Fibroblast of lung (primary cell): ENCODE measurements around the gene SLIT3. TPM values are rescaled to one million over a fixed set of nuclear protein-coding genes. Genes with fewer than 3 reads are reported as not detected.

Source experiments
- DNase-seq, 2 donors: peaks; one replicate each; pipeline versions ENCODE4 v3.0.0 to v3.0.0-alpha.2; 2010; ENCODE audit warnings: low read depth in 2 of 2
- H2AFZ ChIP-seq: 2 replicates; pipeline ENCODE4 v1.5.1; 2012; ENCODE audit warnings: low read length, control low read depth, inconsistent platforms
- H3K27ac ChIP-seq: 2 replicates; pipeline ENCODE4 v1.5.1; 2011; ENCODE audit warnings: low read length, control low read depth; ENCODE audit not compliant: insufficient read depth
- H3K27me3 ChIP-seq: 2 replicates; pipeline ENCODE4 v1.5.1; 2011; ENCODE audit warnings: mild to moderate bottlenecking, low read length; ENCODE audit not compliant: control insufficient read depth, insufficient read depth
- H3K36me3 ChIP-seq: 2 replicates; pipeline ENCODE4 v1.5.1; 2011; ENCODE audit warnings: low read length; ENCODE audit not compliant: control insufficient read depth, insufficient read depth
- H3K4me1 ChIP-seq: 2 replicates; pipeline ENCODE4 v1.5.1; 2011; ENCODE audit warnings: low read length; ENCODE audit not compliant: control insufficient read depth, insufficient read depth; ENCODE audit errors: extremely low read depth
- H3K4me2 ChIP-seq: 2 replicates; pipeline ENCODE4 v1.5.1; 2011; ENCODE audit warnings: low read length, control low read depth; ENCODE audit not compliant: insufficient read depth; ENCODE audit errors: extremely low read depth
- H3K4me3 ChIP-seq, 4 experiments: fragments of 200-600 bp in 1 of 4; sonication (generic) in 1 of 4; replicated peaks in 1 of 4; 2 replicates each; pipeline ENCODE4 v1.5.1; 2011 to 2016; ENCODE audit warnings: low read length in 4 of 4, low read depth in 3 of 4, mild to moderate bottlenecking in 3 of 4, control low read depth in 2 of 4, inconsistent platforms in 1 of 4, mixed read lengths in 1 of 4; ENCODE audit not compliant: insufficient read depth in 1 of 4; ENCODE audit errors: control extremely low read depth in 1 of 4
- H3K79me2 ChIP-seq: 2 replicates; pipeline ENCODE4 v1.5.1; 2012; ENCODE audit warnings: mild to moderate bottlenecking, low read length, inconsistent platforms; ENCODE audit not compliant: control insufficient read depth, insufficient read depth
- H3K9ac ChIP-seq: 2 replicates; pipeline ENCODE4 v1.5.1; 2011; ENCODE audit warnings: mild to moderate bottlenecking, low read length, control low read depth; ENCODE audit not compliant: insufficient read depth
- H3K9me3 ChIP-seq: 2 replicates; pipeline ENCODE4 v1.5.1; 2012; ENCODE audit warnings: low read depth, low read length; ENCODE audit not compliant: control insufficient read depth, insufficient read depth
- H4K20me1 ChIP-seq: 2 replicates; pipeline ENCODE4 v1.5.1; 2011; ENCODE audit warnings: low read length; ENCODE audit not compliant: control insufficient read depth, insufficient read depth; ENCODE audit errors: extremely low read depth
- EZH2 ChIP-seq: IDR thresholded peaks from 2 replicates; pipeline ENCODE4 v1.5.1; 2012; ENCODE audit warnings: low read length, control low read depth, mild to moderate bottlenecking; ENCODE audit errors: missing control alignments
- polyA plus RNA-seq, 2 donors: library from polyadenylated mRNA; depleted of rRNA in 1 of 2; stranded (reverse) in 1 of 2; unstranded in 1 of 2; fragments of >200 nt; gene quantifications; 2 replicates each; pipeline ENCODE4 v1.2.1, GENCODE V29; 2011 to 2012; ENCODE audit warnings: missing spikeins in 1 of 2
- total RNA-seq: library from RNA; depleted of rRNA; stranded (reverse); fragments of >200 nt; gene quantifications from 2 replicates; pipeline ENCODE4 v1.2.1, GENCODE V29; 2014
- TF ChIP-seq, protein P1 (sequence below), 2 donors: IDR thresholded peaks in 1 of 2; conservative IDR thresholded peaks in 1 of 2; 1 replicate in 1 of 2; 2 replicates in 1 of 2; pipeline ENCODE4 v1.5.1; 2011 to 2012; ENCODE audit warnings: low read length in 2 of 2, control low read depth in 1 of 2, inconsistent platforms in 1 of 2, low read depth in 1 of 2, mild to moderate bottlenecking in 1 of 2

The SLIT3 gene
- total and polyA plus RNA-seq, 2 donors (not counting 1 experiment from before 2014, with no cell fraction given), result 1.6 to 4.6 TPM

DNA sequence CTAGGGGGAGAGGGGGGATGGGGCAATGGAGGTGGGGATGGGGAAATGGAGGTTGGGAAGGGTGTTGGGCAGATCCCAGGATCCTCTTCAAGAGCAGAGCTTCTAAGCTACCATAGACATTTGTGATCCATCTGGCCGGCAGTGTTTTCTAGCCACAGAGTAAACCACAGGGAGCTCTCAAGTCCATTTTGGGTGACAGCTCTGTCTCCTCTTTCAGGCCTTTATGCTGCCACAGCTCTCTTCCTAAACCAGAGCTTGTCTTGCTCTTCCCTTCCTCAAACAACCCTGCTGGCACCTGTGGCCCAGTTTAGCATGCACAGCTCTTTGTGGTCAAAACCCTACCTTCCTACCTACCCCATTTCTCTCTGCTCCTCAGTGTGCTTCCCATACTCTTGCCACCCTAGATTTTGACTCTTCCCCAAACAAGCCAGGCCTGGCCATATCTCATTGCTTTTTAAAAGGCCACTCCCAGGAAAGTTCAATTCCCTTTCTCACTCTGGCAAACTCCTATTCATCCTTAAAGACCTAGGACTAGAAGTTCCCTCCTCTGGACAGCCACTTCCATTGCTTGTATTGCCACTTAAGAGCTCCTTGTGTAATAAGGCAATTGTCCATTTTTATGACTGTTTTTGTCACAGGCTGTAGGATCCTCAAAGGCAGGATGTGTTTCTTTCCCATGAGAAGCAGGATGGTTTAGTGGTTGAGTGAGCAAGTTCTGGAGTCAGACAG, 637.5 kb downstream of the SLIT3 start:
- Histone ChIP-seq H2AFZ (no peak overlapping the region), H3K79me2 (no peaks in the 10 kb centered on the region), H3K9ac (no peak overlapping the region), H3K27me3 (no peaks in the 10 kb centered on the region), H3K27ac (no peak overlapping the region), H3K9me3 (no peaks in the 10 kb centered on the region), H3K4me2 (no peak overlapping the region), H3K4me3 (no peak overlapping the region), H3K4me1 (no peaks in the 10 kb centered on the region), H4K20me1 (no peaks in the 10 kb centered on the region), H3K36me3 (no peaks in the 10 kb centered on the region)
- DNase-seq, result no peak
- TF ChIP-seq, protein P1, sequence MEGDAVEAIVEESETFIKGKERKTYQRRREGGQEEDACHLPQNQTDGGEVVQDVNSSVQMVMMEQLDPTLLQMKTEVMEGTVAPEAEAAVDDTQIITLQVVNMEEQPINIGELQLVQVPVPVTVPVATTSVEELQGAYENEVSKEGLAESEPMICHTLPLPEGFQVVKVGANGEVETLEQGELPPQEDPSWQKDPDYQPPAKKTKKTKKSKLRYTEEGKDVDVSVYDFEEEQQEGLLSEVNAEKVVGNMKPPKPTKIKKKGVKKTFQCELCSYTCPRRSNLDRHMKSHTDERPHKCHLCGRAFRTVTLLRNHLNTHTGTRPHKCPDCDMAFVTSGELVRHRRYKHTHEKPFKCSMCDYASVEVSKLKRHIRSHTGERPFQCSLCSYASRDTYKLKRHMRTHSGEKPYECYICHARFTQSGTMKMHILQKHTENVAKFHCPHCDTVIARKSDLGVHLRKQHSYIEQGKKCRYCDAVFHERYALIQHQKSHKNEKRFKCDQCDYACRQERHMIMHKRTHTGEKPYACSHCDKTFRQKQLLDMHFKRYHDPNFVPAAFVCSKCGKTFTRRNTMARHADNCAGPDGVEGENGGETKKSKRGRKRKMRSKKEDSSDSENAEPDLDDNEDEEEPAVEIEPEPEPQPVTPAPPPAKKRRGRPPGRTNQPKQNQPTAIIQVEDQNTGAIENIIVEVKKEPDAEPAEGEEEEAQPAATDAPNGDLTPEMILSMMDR (conservative IDR thresholded peaks at IDR 0.05 in 1 of 2, IDR thresholded peaks at IDR 0.05 in 1 of 2; ENCODE audit: low read depth in 1 of 2, low read length in 2 of 2), result no peak
- TF ChIP-seq EZH2, result no peak

DNA sequence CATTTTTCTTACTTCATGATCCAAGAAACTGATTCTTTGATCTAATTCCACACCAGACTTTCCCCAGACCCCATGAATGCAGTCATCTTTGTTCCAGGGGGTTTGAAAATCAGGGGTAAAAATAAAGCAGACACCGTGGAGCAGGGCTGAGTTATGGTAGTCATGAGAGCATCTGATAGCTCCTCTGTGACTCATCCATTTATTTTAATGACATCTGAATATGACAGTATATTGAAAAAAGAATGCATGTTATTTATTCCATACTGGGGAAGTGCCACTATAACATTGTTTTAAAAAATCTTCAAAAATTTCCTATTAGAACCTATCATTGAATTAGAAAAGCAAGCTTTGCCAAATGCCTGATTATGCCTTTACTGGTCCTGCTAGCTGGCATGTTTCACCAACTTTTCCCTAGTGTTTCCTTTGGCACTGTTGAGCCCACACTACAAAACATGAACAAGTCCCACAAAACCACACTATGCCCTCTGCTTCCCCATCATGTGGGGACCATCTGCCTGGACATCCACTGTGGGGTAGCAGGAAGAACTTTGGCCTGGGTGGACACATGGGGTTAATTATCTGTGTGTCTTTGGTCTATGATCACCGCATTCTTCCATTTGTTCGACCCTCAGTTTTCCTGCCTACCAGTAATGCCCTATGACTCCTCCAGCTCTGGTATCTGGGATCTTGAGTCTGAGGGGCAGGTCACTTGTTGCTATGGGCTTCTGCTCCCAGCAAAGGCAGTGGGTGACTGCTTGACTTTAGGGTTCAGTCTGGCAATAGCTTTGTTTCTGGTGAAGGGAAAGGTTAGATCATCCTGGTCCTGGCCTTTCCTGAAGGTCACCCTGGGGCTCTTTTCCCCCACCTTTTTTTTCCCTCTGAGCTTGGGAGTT, 639.1 kb downstream of the SLIT3 start:
- TF ChIP-seq EZH2, result no peak
- TF ChIP-seq, protein P1 (conservative IDR thresholded peaks at IDR 0.05 in 1 of 2, IDR thresholded peaks at IDR 0.05 in 1 of 2; ENCODE audit: low read depth in 1 of 2, low read length in 2 of 2), result no peak
- no peak for DNase-seq
- H3K36me3 ChIP-seq, result no peaks in the 10 kb centered on the region
- no peaks in the 10 kb centered on the region for H3K27me3 ChIP-seq
- H4K20me1 ChIP-seq, result no peaks in the 10 kb centered on the region
- H3K4me3 ChIP-seq, result no peak overlapping the region
- H2AFZ ChIP-seq, result no peak overlapping the region
- no peaks in the 10 kb centered on the region for H3K4me1 ChIP-seq
- no peaks in the 10 kb centered on the region for H3K9me3 ChIP-seq
- no peak overlapping the region for H3K4me2 ChIP-seq
- H3K27ac ChIP-seq, result no peak overlapping the region
- H3K9ac ChIP-seq, result no peak overlapping the region
- no peaks in the 10 kb centered on the region for H3K79me2 ChIP-seq

DNA sequence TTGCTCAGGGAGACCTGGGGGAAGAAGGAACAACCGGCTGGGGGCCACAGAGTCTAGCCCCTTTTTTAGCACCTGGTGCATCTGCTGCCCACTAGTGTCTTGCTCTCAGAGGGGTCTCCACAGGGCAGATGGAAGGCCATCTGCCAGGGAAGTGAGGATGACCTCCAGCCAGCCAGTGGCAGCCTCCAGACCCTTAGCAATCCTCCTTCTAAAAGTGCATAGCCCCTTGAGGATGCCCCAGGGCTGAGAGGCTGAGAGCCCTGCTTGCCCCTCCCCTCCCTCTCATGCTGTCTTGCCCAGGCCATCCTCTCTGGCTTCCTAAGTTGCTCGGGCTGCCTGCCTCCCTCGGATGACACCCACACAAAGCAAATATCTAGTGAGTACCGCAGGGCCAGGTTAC, 640.2 kb downstream of the SLIT3 start:
- Histone ChIP-seq H2AFZ (no peak overlapping the region), H4K20me1 (no peaks in the 10 kb centered on the region), H3K9ac (no peak overlapping the region), H3K4me2 (no peak overlapping the region), H3K79me2 (no peaks in the 10 kb centered on the region), H3K36me3 (no peaks in the 10 kb centered on the region), H3K27me3 (no peaks in the 10 kb centered on the region), H3K4me3 (no peak overlapping the region), H3K27ac (no peak overlapping the region), H3K4me1 (no peaks in the 10 kb centered on the region), H3K9me3 (no peaks in the 10 kb centered on the region)
- no peak for DNase-seq
- no peak for TF ChIP-seq EZH2
- TF ChIP-seq, protein P1 (conservative IDR thresholded peaks at IDR 0.05 in 1 of 2, IDR thresholded peaks at IDR 0.05 in 1 of 2; ENCODE audit: low read depth in 1 of 2, low read length in 2 of 2), result no peak
